WERI-Rb-1 (cell line): ENCODE measurements around the gene ADORA2B.

Experiments used
- DNase-seq: peaks from one replicate; pipeline ENCODE4 v3.0.0-alpha.2; 2020
- H3K27ac ChIP-seq: fragments of 250-450 bp; sonication (Bioruptor Pico); 2 replicates; pipeline ENCODE4 v1.5.1; 2020; ENCODE audit warnings: mild to moderate bottlenecking, moderate library complexity
- H3K27me3 ChIP-seq: fragments of 250-450 bp; sonication (Bioruptor Pico); 2 replicates; pipeline ENCODE4 v1.5.1; 2021; ENCODE audit warnings: mild to moderate bottlenecking, low read depth, moderate library complexity; ENCODE audit not compliant: insufficient read depth, severe bottlenecking
- H3K36me3 ChIP-seq: fragments of 250-450 bp; sonication (Bioruptor Pico); 2 replicates; pipeline ENCODE4 v1.5.1; 2020; ENCODE audit warnings: mild to moderate bottlenecking, moderate library complexity
- H3K4me3 ChIP-seq: 2 replicates; pipeline ENCODE4 v1.5.1; 2011; ENCODE audit warnings: low read depth, mild to moderate bottlenecking, control low read depth, low read length
- H3K9me3 ChIP-seq: fragments of 250-450 bp; sonication (Bioruptor Pico); 2 replicates; pipeline ENCODE4 v1.5.1; 2021; ENCODE audit warnings: mild to moderate bottlenecking, moderate library complexity; ENCODE audit not compliant: severe bottlenecking
- TF ChIP-seq, protein P1 (sequence below): IDR thresholded peaks from 2 replicates; pipeline ENCODE4 v1.5.1; 2011; ENCODE audit warnings: low read depth, mild to moderate bottlenecking, control low read depth, inconsistent platforms, low read length

Gene ADORA2B

DNA sequence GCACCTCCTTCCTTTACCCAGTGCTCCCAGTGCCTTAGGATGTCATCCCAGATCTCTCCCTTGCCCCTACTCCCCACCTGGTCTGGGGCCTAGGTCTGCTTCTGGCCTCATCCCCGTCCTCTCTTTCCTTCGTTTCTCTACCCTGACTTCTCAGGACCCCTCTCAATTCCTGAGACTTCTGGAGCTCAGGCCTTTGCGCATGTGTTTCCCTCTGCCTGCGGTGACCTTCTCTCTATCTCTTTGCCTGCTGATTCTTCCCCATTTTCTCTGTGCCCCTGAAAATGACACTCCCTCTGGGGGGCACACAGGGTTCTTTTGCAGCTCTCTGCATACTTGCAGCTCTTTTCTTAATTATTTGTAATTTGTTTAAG is 13.5 kb downstream of the ADORA2B start:
- TF ChIP-seq, protein P1, sequence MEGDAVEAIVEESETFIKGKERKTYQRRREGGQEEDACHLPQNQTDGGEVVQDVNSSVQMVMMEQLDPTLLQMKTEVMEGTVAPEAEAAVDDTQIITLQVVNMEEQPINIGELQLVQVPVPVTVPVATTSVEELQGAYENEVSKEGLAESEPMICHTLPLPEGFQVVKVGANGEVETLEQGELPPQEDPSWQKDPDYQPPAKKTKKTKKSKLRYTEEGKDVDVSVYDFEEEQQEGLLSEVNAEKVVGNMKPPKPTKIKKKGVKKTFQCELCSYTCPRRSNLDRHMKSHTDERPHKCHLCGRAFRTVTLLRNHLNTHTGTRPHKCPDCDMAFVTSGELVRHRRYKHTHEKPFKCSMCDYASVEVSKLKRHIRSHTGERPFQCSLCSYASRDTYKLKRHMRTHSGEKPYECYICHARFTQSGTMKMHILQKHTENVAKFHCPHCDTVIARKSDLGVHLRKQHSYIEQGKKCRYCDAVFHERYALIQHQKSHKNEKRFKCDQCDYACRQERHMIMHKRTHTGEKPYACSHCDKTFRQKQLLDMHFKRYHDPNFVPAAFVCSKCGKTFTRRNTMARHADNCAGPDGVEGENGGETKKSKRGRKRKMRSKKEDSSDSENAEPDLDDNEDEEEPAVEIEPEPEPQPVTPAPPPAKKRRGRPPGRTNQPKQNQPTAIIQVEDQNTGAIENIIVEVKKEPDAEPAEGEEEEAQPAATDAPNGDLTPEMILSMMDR: no peak
- peak overlapping the region; percentile 37 for H3K27ac ChIP-seq
- H3K9me3 ChIP-seq: peaks cover 5% of the 10 kb centered on the region
- H3K36me3 ChIP-seq: no peaks in the 10 kb centered on the region
- no peak for DNase-seq
- H3K4me3 ChIP-seq: no peak overlapping the region
- H3K27me3 ChIP-seq: no peaks in the 10 kb centered on the region

DNA sequence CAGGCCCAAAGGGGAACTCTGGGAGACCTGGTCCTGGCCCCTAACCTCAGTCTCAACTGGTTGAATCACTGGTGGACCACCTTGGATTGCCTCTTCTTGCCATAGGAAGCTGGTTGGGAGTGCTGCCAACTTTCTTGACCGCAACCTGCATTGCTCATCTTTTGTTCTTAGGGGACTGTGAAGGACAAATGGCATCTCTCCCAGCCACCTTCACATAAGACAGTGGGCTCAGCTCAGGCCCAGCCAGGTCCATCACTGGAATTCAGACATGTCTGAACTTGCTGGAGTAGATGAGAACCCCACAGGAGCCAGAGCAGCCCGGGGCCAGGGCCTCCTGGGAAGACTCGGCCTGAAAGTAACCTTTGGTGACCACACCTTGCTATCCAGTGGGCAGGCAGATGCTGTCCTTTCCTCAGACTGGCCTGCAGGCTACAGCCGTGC is 18.8 kb downstream of the ADORA2B start:
- Histone ChIP-seq H3K36me3 (no peaks in the 10 kb centered on the region; the same call in 1 of the 2 replicates), H3K4me3 (no peak overlapping the region), H3K9me3 (no peaks in the 10 kb centered on the region), H3K27ac (no peak overlapping the region), H3K27me3 (no peaks in the 10 kb centered on the region)
- DNase-seq: no peak
- TF ChIP-seq, protein P1: no peak

DNA sequence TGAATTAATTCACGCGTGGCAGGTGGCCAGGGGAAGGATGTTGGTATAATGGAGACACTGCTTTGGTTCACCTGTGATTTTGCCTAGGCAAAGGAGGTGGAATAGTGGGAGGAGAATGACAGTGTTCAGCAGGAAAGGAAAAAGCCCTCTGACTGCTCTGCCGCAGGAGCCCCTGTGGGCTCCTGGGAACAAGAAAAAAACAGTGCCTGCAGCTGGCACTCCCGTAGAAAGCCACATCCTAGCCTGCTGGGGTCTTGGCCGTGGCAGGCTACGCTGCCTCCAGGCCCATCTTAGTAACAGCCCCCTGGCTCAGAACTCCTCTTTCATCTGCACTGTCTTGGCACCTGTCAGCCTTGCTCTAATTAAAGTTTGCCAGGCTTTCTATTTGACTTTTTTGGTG is 20.6 kb downstream of the ADORA2B start:
- Histone ChIP-seq H3K9me3 (no peaks in the 10 kb centered on the region), H3K27me3 (no peaks in the 10 kb centered on the region), H3K36me3 (peaks cover 7% of the 10 kb centered on the region), H3K27ac (peak overlapping the region; percentile 38), H3K4me3 (no peak overlapping the region)
- DNase-seq: no peak
- TF ChIP-seq, protein P1: no peak

DNA sequence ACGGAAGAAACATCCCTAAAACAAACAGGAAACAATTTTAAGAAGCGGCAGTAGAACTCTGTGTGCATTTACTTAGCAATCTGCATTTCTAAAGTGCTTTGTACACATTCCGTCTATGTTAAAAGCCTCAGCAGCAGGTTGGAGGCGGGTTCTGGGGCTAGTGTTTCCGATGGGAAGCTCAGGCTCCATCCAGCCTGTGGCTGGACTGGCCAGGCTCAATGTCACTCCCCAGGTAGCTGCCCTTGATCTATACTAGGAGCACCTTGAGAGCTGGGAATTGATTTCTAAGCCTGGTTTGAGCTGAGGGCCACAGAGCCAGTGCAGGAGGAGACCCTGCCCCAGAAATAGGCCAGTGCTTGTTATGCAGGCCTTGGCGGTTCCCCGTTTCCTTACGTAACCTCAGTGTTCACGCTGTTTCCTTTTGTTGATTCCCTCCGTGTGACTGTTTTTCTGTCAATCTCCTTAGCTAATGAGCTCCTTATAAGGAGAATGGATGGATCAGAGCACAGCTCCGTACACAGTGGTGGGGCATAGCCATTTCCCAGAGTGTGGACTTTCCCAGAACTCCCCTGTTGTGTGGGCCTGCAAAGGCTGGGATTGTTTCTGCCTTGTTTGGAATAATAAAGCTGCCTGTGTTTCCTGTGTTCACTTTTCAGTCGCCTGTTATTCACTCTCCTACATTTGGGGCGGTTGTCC is 21.4 kb downstream of the ADORA2B start:
- Histone ChIP-seq H3K27ac (peak overlapping the region; percentile 38), H3K27me3 (no peaks in the 10 kb centered on the region), H3K9me3 (no peaks in the 10 kb centered on the region), H3K4me3 (no peak overlapping the region), H3K36me3 (peaks cover 11% of the 10 kb centered on the region)
- peak; percentile 65 for DNase-seq
- TF ChIP-seq, protein P1: no peak

DNA sequence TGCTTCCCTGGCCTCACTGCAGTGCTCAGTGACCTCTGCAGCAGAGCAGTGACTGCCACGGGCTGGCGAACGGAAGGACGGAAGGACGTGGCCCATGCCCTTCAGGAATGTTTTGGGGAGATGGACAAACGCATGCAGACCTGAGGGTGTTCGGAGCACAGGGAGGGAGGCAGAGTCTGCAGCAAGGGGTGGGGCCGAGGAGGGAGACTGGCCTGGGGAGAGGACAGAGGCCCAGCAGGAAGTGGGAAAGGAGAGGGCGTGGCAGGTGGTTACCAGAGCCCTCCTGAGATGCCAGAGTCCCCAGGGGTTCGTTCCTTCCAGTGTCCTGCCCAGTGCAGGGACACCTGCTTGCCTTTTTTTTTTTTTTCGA is 21.9 kb downstream of the ADORA2B start:
- TF ChIP-seq, protein P1: no peak
- H3K4me3 ChIP-seq: no peak overlapping the region
- H3K27ac ChIP-seq: peak overlapping the region; percentile 38
- no peak for DNase-seq
- H3K9me3 ChIP-seq: no peaks in the 10 kb centered on the region
- H3K36me3 ChIP-seq: peaks cover 11% of the 10 kb centered on the region
- H3K27me3 ChIP-seq: no peaks in the 10 kb centered on the region

DNA sequence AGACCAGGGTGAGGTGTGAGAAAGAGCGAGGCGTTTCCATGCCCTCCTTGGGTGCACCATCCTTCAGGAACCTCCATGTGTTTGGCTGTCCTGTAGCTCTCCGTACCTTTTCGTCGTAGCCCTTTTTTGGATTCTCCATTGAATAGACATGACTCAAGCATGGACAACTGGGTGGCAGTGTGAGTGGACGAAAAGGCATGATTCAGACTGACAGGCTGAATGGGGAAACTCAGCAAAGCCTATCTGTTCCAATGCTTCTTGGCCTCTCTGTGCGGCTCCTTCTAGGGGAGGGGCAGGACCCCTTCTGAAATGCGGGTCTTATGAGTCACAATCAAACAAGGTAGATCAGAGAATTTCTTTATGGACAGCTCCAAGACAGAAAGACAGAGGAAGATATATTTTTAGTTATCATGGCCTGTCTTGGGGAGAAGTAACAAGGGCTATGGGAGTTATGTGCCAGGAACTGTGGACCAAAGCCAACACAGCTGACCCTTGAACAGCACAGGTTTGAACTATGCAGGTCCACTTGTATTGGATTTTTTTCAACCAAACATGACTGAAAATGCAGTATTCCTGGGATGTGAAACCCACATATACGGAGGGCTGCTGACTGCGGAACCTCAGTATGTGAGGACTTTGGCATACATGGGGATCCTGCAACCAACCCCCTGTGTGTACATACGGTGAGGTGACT is 22.9 kb downstream of the ADORA2B start:
- TF ChIP-seq, protein P1: no peak
- DNase-seq: no peak
- Histone ChIP-seq H3K4me3 (no peak overlapping the region), H3K36me3 (peaks cover 11% of the 10 kb centered on the region), H3K9me3 (no peaks in the 10 kb centered on the region), H3K27me3 (no peaks in the 10 kb centered on the region), H3K27ac (no peak overlapping the region)
